ENCODE results near the gene GPR89A. TPM values are rescaled to one million over a fixed set of nuclear protein-coding genes. Genes with fewer than 3 reads are reported as not detected.

The GPR89A gene
- total RNA-seq, 1 experiment from 2014 or later: 21.5 TPM

DNA sequence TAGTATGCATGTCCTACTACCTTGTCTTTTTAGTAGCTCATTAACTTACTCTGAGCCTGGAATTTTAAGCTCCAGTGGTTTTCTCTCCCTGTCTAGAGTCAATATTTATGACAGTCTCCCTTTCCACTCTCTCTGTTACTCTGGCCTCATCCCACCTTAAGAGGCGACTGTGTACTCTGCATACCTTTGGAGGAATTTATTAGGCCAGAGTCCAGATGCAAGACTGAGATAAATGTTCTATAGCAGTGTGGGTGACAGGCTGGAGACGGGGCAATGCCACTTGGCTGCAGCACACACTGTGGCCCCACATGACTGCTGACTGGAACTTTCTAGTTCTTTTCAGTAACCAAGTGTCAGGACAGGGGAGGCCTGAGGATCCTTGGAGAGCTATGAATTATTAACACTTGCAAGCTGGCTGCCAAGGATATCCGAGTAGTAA, 103.4 kb downstream of the GPR89A start:
- ATAC-seq: peak; percentile 66
- intact Hi-C loops (cut with micrococcal nuclease; ENCODE audit: unreplicated experiment): no loop called here
- ChIA-PET POLR2A (no interaction called here), CTCF (no interaction called here)
- Histone ChIP-seq H3K4me1 (ENCODE audit: control insufficient read depth, insufficient read depth, low read length) (peaks cover 23% of the 10 kb centered on the region), H3K36me3 (ENCODE audit: control insufficient read depth, insufficient read depth, low read length) (no peaks in the 10 kb centered on the region), H3K9me3 (ENCODE audit: control insufficient read depth, insufficient read depth, low read depth, low read length) (no peaks in the 10 kb centered on the region), H3K4me3 (ENCODE audit: low read depth in 2 of 2, low read length in 2 of 2) (no peak overlapping the region), H3K27me3 (ENCODE audit: control insufficient read depth, insufficient read depth, low read length) (no peaks in the 10 kb centered on the region), H3K27ac (ENCODE audit: low read length) (peak overlapping the region; percentile 66)
- BruUV-seq (replicated peaks): no TSS peak
- in situ Hi-C loops (cut with HindIII; ENCODE audit: low pct_unique_long_range_greater_than_20kb, low sequenced_read_pairs): no loop called here
- TF ChIP-seq, protein P1, sequence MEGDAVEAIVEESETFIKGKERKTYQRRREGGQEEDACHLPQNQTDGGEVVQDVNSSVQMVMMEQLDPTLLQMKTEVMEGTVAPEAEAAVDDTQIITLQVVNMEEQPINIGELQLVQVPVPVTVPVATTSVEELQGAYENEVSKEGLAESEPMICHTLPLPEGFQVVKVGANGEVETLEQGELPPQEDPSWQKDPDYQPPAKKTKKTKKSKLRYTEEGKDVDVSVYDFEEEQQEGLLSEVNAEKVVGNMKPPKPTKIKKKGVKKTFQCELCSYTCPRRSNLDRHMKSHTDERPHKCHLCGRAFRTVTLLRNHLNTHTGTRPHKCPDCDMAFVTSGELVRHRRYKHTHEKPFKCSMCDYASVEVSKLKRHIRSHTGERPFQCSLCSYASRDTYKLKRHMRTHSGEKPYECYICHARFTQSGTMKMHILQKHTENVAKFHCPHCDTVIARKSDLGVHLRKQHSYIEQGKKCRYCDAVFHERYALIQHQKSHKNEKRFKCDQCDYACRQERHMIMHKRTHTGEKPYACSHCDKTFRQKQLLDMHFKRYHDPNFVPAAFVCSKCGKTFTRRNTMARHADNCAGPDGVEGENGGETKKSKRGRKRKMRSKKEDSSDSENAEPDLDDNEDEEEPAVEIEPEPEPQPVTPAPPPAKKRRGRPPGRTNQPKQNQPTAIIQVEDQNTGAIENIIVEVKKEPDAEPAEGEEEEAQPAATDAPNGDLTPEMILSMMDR (IDR thresholded peaks at IDR 0.05): no peak
- TF ChIP-seq, protein P2, sequence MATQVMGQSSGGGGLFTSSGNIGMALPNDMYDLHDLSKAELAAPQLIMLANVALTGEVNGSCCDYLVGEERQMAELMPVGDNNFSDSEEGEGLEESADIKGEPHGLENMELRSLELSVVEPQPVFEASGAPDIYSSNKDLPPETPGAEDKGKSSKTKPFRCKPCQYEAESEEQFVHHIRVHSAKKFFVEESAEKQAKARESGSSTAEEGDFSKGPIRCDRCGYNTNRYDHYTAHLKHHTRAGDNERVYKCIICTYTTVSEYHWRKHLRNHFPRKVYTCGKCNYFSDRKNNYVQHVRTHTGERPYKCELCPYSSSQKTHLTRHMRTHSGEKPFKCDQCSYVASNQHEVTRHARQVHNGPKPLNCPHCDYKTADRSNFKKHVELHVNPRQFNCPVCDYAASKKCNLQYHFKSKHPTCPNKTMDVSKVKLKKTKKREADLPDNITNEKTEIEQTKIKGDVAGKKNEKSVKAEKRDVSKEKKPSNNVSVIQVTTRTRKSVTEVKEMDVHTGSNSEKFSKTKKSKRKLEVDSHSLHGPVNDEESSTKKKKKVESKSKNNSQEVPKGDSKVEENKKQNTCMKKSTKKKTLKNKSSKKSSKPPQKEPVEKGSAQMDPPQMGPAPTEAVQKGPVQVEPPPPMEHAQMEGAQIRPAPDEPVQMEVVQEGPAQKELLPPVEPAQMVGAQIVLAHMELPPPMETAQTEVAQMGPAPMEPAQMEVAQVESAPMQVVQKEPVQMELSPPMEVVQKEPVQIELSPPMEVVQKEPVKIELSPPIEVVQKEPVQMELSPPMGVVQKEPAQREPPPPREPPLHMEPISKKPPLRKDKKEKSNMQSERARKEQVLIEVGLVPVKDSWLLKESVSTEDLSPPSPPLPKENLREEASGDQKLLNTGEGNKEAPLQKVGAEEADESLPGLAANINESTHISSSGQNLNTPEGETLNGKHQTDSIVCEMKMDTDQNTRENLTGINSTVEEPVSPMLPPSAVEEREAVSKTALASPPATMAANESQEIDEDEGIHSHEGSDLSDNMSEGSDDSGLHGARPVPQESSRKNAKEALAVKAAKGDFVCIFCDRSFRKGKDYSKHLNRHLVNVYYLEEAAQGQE (IDR thresholded peaks at IDR 0.05; ENCODE audit: insufficient read depth in 1 of 2, low read depth in 2 of 2, low read length in 1 of 2): no peak
- TF ChIP-seq POLR2AphosphoS5 (IDR thresholded peaks at IDR 0.05; ENCODE audit: low read depth, low read length): no peak
- no peak for TF ChIP-seq TCF7L2 (IDR thresholded peaks at IDR 0.05; ENCODE audit: low read depth, low read length)
- no peak for TF ChIP-seq SIN3A (IDR thresholded peaks at IDR 0.05; ENCODE audit: borderline replicate concordance, insufficient read depth, low read depth, low read length)
- DNase-seq (ENCODE audit: low read depth, low spot score): no peak

DNA sequence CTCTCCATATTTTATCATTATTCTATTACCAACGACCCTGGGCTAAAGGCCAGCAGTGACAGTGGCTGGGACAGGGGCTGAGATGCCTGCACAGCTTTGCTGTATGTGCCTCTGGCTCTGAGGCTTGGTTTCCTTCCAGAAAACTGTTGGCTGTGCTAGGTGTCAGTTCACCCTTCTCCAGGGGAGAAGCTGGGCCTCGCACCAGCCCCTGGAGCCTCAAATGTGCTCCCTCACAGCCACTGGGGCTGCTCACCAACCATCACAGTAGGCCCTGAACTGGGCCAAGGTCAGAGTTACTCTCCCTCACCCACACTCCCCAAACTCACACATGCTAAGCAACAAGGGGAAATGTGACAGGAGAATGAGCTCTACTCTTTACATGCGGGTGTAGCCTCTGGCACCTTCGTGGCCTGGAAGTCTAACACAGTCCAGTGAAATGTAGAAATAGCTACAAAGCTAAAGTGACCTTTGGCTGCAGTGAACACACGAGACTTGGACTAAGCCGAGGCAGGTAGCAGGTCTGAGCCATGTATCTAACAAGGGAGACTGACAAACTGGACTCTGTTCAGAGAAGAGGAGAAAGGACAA, 106.8 kb downstream of the GPR89A start:
- no peak overlapping the region for H3K4me3 ChIP-seq (ENCODE audit: low read depth in 2 of 2, low read length in 2 of 2)
- H3K9me3 ChIP-seq (ENCODE audit: control insufficient read depth, insufficient read depth, low read depth, low read length): no peaks in the 10 kb centered on the region
- peaks cover 11% of the 10 kb centered on the region for H3K4me1 ChIP-seq (ENCODE audit: control insufficient read depth, insufficient read depth, low read length)
- intact Hi-C loops (cut with micrococcal nuclease; ENCODE audit: unreplicated experiment) (no loop called here), in situ Hi-C loops (cut with HindIII; ENCODE audit: low pct_unique_long_range_greater_than_20kb, low sequenced_read_pairs) (no loop called here)
- CTCF ChIA-PET: interaction anchor here (0.8 kb wide), 1 partner anchor 131 kb away, joined by 7 read pairs; the partner anchor contains the start of gene NUDT17
- no TSS peak for BruUV-seq (replicated peaks)
- H3K27ac ChIP-seq (ENCODE audit: low read length): peak overlapping the region; percentile 55; the same call in 1 of the 2 replicates
- H3K27me3 ChIP-seq (ENCODE audit: control insufficient read depth, insufficient read depth, low read length): no peaks in the 10 kb centered on the region
- H3K36me3 ChIP-seq (ENCODE audit: control insufficient read depth, insufficient read depth, low read length): no peaks in the 10 kb centered on the region
- no peak for TF ChIP-seq SIN3A (IDR thresholded peaks at IDR 0.05; ENCODE audit: borderline replicate concordance, insufficient read depth, low read depth, low read length)
- no peak for TF ChIP-seq TCF7L2 (IDR thresholded peaks at IDR 0.05; ENCODE audit: low read depth, low read length)
- TF ChIP-seq, protein P1 (IDR thresholded peaks at IDR 0.05): no peak
- TF ChIP-seq, protein P2 (IDR thresholded peaks at IDR 0.05; ENCODE audit: insufficient read depth in 1 of 2, low read depth in 2 of 2, low read length in 1 of 2): no peak
- no peak for TF ChIP-seq POLR2AphosphoS5 (IDR thresholded peaks at IDR 0.05; ENCODE audit: low read depth, low read length)
- POLR2A ChIA-PET: no interaction called here
- DNase-seq (ENCODE audit: low read depth, low spot score): no peak
- ATAC-seq: peak; percentile 42; the same call in 1 of the 2 replicates
